Progenitor cell of endocrine pancreas (in vitro differentiated cells): ENCODE data around the gene GGCX. TPM values are rescaled to one million over a fixed set of nuclear protein-coding genes. Genes with fewer than 3 reads are reported as not detected.

ENCODE experiments used
- DNase-seq: peaks from one replicate; pipeline ENCODE4 v3.0.0; 2021; ENCODE audit warnings: low spot score; ENCODE audit not compliant: unreplicated experiment
- H3K27ac Mint-ChIP-seq: 2 replicates; pipeline ENCODE4 v1.8.0; 2021; ENCODE audit warnings: mild to moderate bottlenecking, moderate library complexity, mixed read lengths
- H3K27me3 Mint-ChIP-seq: 2 replicates; pipeline ENCODE4 v1.8.0; 2021; ENCODE audit warnings: mixed read lengths
- H3K36me3 Mint-ChIP-seq: 2 replicates; pipeline ENCODE4 v1.8.0; 2022; ENCODE audit warnings: mixed read lengths; ENCODE audit not compliant: insufficient read depth
- H3K4me1 Mint-ChIP-seq: 2 replicates; pipeline ENCODE4 v1.8.0; 2021; ENCODE audit warnings: low read depth, mixed read lengths
- H3K4me3 Mint-ChIP-seq: 2 replicates; pipeline ENCODE4 v1.8.0; 2021; ENCODE audit warnings: low read depth, mild to moderate bottlenecking, moderate library complexity, mixed read lengths
- H3K9me3 Mint-ChIP-seq: 2 replicates; pipeline ENCODE4 v1.8.0; 2021; ENCODE audit warnings: low read depth, mixed read lengths
- total RNA-seq: library from RNA; stranded (reverse); gene quantifications from 2 replicates; pipeline ENCODE4 v1.2.1, GENCODE V29; 2021
- TF ChIP-seq, protein P1 (sequence below): fragments of 200-600 bp; sonication (generic); IDR thresholded peaks from one replicate; pipeline ENCODE4 v1.5.0; 2021; ENCODE audit warnings: antibody characterized with exemption, mild to moderate bottlenecking; ENCODE audit not compliant: unreplicated experiment

GGCX gene
- total RNA-seq, 1 donor from 2014 or later, result 69.2 TPM

DNA sequence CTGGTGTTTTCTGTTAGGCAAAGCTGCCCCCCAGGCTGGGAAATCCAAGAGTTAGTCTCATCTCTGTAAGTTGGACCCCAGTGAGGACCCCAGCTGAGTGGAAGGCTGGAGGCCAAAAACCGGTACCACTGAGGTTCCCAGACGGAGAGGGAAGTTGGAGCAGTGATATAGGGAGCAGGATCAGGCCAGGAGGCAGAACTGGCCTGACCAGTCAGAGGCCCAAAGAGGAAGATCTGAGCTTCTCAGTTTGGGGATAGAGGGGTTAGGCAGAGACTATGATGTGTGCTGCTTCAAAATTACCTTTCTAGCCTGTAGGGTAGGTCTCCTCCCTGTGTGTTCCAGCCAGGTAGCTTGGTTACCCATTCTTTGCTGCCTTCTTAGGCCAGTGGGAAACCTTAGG lies 29.7 kb upstream of the GGCX start:
- H3K4me3 Mint-ChIP-seq, result no peak overlapping the region
- no peak for DNase-seq
- TF ChIP-seq, protein P1, sequence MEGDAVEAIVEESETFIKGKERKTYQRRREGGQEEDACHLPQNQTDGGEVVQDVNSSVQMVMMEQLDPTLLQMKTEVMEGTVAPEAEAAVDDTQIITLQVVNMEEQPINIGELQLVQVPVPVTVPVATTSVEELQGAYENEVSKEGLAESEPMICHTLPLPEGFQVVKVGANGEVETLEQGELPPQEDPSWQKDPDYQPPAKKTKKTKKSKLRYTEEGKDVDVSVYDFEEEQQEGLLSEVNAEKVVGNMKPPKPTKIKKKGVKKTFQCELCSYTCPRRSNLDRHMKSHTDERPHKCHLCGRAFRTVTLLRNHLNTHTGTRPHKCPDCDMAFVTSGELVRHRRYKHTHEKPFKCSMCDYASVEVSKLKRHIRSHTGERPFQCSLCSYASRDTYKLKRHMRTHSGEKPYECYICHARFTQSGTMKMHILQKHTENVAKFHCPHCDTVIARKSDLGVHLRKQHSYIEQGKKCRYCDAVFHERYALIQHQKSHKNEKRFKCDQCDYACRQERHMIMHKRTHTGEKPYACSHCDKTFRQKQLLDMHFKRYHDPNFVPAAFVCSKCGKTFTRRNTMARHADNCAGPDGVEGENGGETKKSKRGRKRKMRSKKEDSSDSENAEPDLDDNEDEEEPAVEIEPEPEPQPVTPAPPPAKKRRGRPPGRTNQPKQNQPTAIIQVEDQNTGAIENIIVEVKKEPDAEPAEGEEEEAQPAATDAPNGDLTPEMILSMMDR, result no peak
- H3K27me3 Mint-ChIP-seq, result no peaks in the 10 kb centered on the region
- H3K36me3 Mint-ChIP-seq, result no peaks in the 10 kb centered on the region
- peak overlapping the region; percentile 31 for H3K27ac Mint-ChIP-seq
- no peaks in the 10 kb centered on the region for H3K9me3 Mint-ChIP-seq
- peaks cover 28% of the 10 kb centered on the region for H3K4me1 Mint-ChIP-seq

DNA sequence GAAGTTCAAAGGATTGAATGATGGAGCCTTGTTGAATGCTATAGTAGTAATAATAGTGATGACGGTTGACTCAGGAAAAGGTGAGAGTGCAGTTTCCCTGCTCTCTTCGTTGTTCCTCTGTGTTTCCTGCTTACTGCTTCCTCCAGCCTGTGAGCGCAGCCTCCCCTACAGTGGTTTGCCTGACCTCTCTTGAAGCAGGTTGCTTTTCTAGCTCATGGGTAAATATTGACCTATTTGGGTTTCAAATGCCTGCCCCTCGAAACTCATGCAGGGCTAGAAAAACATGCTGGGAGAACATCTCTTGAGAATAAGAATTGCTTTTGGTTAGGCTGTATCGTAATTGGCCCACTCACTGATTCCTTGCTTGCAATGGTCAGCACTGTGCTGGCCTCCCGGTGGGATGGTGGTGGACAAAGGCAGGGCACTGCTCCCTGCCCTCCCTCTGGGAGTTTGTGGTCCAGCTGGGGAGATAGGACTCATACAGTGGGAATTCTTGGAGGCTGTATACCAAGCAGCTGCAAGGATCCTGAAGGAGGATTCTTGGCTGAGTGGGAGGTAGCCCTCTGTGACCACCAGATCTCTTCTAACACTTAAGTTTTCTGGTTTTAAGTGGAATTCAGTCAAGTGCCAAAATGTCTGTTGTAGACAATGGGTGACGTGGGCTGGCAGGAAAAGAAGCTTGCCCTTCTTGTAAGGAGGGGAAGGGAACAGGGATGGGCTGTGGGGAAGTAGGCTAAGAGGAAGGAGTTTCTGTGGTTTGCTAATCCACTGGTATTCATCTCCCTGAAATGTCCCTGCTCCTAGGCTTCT lies 28.9 kb upstream of the GGCX start:
- Mint-ChIP-seq H3K27me3 (no peaks in the 10 kb centered on the region), H3K4me1 (peaks cover 30% of the 10 kb centered on the region), H3K27ac (peak overlapping the region; percentile 88), H3K4me3 (no peak overlapping the region), H3K9me3 (no peaks in the 10 kb centered on the region), H3K36me3 (no peaks in the 10 kb centered on the region)
- TF ChIP-seq, protein P1, result no peak
- DNase-seq, result no peak

DNA sequence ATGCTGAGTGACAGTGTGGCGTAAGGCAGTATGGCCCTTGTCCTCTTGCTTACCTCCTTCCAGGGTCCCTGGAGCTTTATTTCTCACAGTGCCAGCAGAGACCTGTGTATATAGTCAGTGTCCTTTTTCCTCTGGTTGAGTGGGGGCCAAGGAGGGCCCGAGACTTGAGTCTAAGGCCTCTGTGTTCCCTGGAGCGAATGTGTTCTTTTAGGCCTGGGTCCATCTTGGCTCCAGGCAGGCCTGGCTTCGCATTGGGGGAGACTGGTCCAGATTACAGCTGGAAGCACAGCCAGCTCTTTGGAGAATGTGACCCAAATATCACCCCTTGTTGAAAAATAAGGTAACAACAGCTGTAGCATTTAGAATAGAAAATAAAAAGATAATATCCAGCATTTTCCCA lies 27.9 kb upstream of the GGCX start:
- TF ChIP-seq, protein P1, result no peak
- Mint-ChIP-seq H3K27ac (no peak overlapping the region), H3K27me3 (no peaks in the 10 kb centered on the region), H3K9me3 (no peaks in the 10 kb centered on the region), H3K36me3 (no peaks in the 10 kb centered on the region), H3K4me1 (peaks cover 26% of the 10 kb centered on the region), H3K4me3 (no peak overlapping the region)
- DNase-seq, result no peak

DNA sequence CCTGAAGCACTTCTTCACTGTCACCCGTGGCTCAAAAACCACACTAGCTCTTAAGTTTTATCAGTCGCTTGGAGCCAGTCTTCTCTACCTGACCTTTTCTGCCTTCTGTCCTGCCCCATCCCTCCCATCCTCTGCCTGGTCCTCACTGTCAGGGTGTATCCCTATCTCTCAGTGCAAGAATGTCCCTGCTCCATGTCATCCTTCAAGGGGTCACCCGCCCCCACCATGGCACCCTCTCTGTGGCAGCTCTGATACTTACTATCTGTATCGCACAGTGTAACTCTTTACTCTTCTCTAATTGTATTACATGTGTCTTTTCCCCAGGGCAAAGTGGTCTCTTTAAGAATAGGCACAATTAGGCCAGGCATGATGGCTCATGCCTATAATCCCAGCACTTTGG lies 27.4 kb upstream of the GGCX start:
- no peaks in the 10 kb centered on the region for H3K27me3 Mint-ChIP-seq
- no peak for DNase-seq
- peak overlapping the region; percentile 46 for H3K27ac Mint-ChIP-seq
- H3K36me3 Mint-ChIP-seq, result peaks cover under 1% of the 10 kb centered on the region
- peaks cover 26% of the 10 kb centered on the region for H3K4me1 Mint-ChIP-seq
- H3K9me3 Mint-ChIP-seq, result no peaks in the 10 kb centered on the region
- TF ChIP-seq, protein P1, result no peak
- H3K4me3 Mint-ChIP-seq, result no peak overlapping the region

DNA sequence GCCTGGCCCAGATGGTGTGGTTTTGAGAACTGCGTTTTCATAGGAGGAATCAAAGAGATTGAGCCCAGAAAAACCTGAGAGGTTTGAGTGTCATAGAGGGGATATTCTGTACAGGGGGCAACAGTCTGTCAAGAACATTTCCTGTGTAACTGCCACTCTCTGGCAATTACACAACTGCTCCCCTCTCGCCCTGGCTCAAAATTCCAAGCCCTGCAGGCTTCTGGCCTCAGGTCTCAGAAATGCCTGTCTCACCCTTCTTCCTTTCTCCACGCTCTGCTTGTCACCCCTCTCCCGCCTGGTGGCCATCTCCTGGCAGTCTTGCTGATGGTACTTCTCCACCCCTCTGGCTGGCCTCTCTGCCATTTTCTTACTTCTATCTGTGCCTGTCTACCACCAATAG lies 26.9 kb upstream of the GGCX start:
- no peak for DNase-seq

More for the DNA sequence above, 26.9 kb upstream of the GGCX start:
- no peak overlapping the region for H3K4me3 Mint-ChIP-seq
- peaks cover 26% of the 10 kb centered on the region for H3K4me1 Mint-ChIP-seq
- no peaks in the 10 kb centered on the region for H3K27me3 Mint-ChIP-seq
- H3K27ac Mint-ChIP-seq, result no peak overlapping the region
- peaks cover 3% of the 10 kb centered on the region for H3K36me3 Mint-ChIP-seq
- no peaks in the 10 kb centered on the region for H3K9me3 Mint-ChIP-seq
- TF ChIP-seq, protein P1, result no peak
